CD14-positive monocyte (primary cell): Measurements from ENCODE around the gene COL5A2. TPM values are rescaled to one million over a fixed set of nuclear protein-coding genes. Genes with fewer than 3 reads are reported as not detected.

Experiments
- DNase-seq, 3 donors: peaks; one replicate each; pipeline ENCODE4 v3.0.0-alpha.2; 2011 to 2022
- H2AFZ ChIP-seq: 2 replicates; pipeline ENCODE4 v1.6.0; 2012; ENCODE audit warnings: mild to moderate bottlenecking, low read depth, low read length, inconsistent platforms; ENCODE audit not compliant: insufficient read depth, poor library complexity, severe bottlenecking
- H3K27ac ChIP-seq, 2 donors: 1 replicate in 1 of 2; 2 replicates in 1 of 2; pipeline ENCODE4 v1.5.1; 2012 to 2013; ENCODE audit warnings: low read length in 2 of 2, control low read depth in 1 of 2, inconsistent platforms in 1 of 2, low read depth in 1 of 2, mild to moderate bottlenecking in 1 of 2
- H3K27me3 ChIP-seq, 2 donors: one replicate each; pipeline versions ENCODE4 v1.6.0 to v1.6.1; 2011 to 2013; ENCODE audit warnings: low read length in 2 of 2; ENCODE audit not compliant: control insufficient read depth in 2 of 2, insufficient read depth in 2 of 2
- H3K36me3 ChIP-seq, 2 donors: replicated peaks in 1 of 2; 1 replicate in 1 of 2; 2 replicates in 1 of 2; pipeline versions ENCODE4 v1.5.1 to v1.6.1; 2012 to 2013; ENCODE audit warnings: low read length in 2 of 2, control low read depth in 1 of 2, inconsistent platforms in 1 of 2, mild to moderate bottlenecking in 1 of 2; ENCODE audit not compliant: insufficient read depth in 2 of 2, control insufficient read depth in 1 of 2
- H3K4me1 ChIP-seq, 2 donors: 1 replicate in 1 of 2; 2 replicates in 1 of 2; pipeline versions ENCODE4 v1.5.1 to v1.6.1; 2012 to 2013; ENCODE audit warnings: low read length in 2 of 2, control low read depth in 1 of 2, inconsistent platforms in 1 of 2, mild to moderate bottlenecking in 1 of 2, moderate library complexity in 1 of 2; ENCODE audit not compliant: insufficient read depth in 2 of 2, control insufficient read depth in 1 of 2
- H3K4me2 ChIP-seq: replicated peaks from 2 replicates; pipeline ENCODE3; 2012; ENCODE audit warnings: low read length, moderate library complexity, mild to moderate bottlenecking; ENCODE audit not compliant: poor library complexity, severe bottlenecking; ENCODE audit errors: extremely low read depth
- H3K4me3 ChIP-seq, 3 experiments: fragments of 200-600 bp in 1 of 3; sonication (generic) in 1 of 3; replicated peaks in 1 of 3; 1 replicate in 2 of 3; 2 replicates in 1 of 3; pipeline ENCODE4 v1.5.1; 2011 to 2013; ENCODE audit warnings: low read length in 3 of 3, mild to moderate bottlenecking in 3 of 3, control low read depth in 2 of 3, low read depth in 2 of 3, inconsistent platforms in 1 of 3, moderate library complexity in 1 of 3
- H3K79me2 ChIP-seq: 2 replicates; pipeline ENCODE4 v1.6.0; 2012; ENCODE audit warnings: mild to moderate bottlenecking, control low read depth, inconsistent platforms, low read length, moderate library complexity; ENCODE audit not compliant: insufficient read depth
- H3K9ac ChIP-seq: 2 replicates; pipeline ENCODE4 v1.6.0; 2017; ENCODE audit warnings: low read length, mild to moderate bottlenecking; ENCODE audit not compliant: insufficient read depth, poor library complexity, severe bottlenecking
- H3K9me3 ChIP-seq, 2 donors: replicated peaks in 1 of 2; 1 replicate in 1 of 2; 2 replicates in 1 of 2; pipeline versions ENCODE4 v1.5.1 to v1.6.1; 2012 to 2013; ENCODE audit warnings: low read length in 2 of 2, control low read depth in 1 of 2; ENCODE audit not compliant: control insufficient read depth in 1 of 2, insufficient read depth in 1 of 2
- H4K20me1 ChIP-seq: 2 replicates; pipeline ENCODE4 v1.6.0; 2012; ENCODE audit warnings: mild to moderate bottlenecking, low read length, control low read depth, moderate library complexity; ENCODE audit not compliant: insufficient read depth
- H3K27ac Mint-ChIP-seq, 7 donors: one replicate each; pipeline ENCODE4 v1.8.0; 2020; ENCODE audit warnings: mild to moderate bottlenecking in 7 of 7, mixed read lengths in 7 of 7, moderate library complexity in 6 of 7, inconsistent platforms in 2 of 7
- H3K27me3 Mint-ChIP-seq, 3 donors: one replicate each; pipeline ENCODE4 v1.8.0; 2021 to 2022; ENCODE audit warnings: low read depth in 3 of 3, mild to moderate bottlenecking in 3 of 3, mixed read lengths in 3 of 3, moderate library complexity in 3 of 3, inconsistent platforms in 1 of 3
- H3K36me3 Mint-ChIP-seq, 2 donors: one replicate each; pipeline ENCODE4 v1.8.0; 2020; ENCODE audit warnings: mixed read lengths in 2 of 2, inconsistent platforms in 1 of 2, mild to moderate bottlenecking in 1 of 2
- H3K4me1 Mint-ChIP-seq: one replicate; pipeline ENCODE4 v1.8.0; 2020; ENCODE audit warnings: mild to moderate bottlenecking, mixed read lengths
- H3K4me3 Mint-ChIP-seq, 2 donors: one replicate each; pipeline ENCODE4 v1.8.0; 2020; ENCODE audit warnings: mild to moderate bottlenecking in 2 of 2, mixed read lengths in 2 of 2, moderate library complexity in 1 of 2
- H3K9me3 Mint-ChIP-seq, 7 donors: one replicate each; pipeline ENCODE4 v1.8.0; 2020 to 2022; ENCODE audit warnings: mixed read lengths in 7 of 7, mild to moderate bottlenecking in 6 of 7, moderate library complexity in 6 of 7, inconsistent platforms in 2 of 7
- WGBS: methylation state at CpG from one replicate; pipeline ENCODE4 v1.1.5; 2013; ENCODE audit warnings: missing lambda C conversion rate; ENCODE audit not compliant: insufficient coverage; 5-methylcytosine and 5-hydroxymethylcytosine counted together
- intact Hi-C, 2 donors: fragments of 100-400 bp; cut with micrococcal nuclease; formaldehyde crosslinking; loops; one replicate each; pipeline versions ENCODE4 v1.15.0 to v1.15.1; 2023
- polyA plus RNA-seq, 3 donors: library from polyadenylated mRNA; depleted of rRNA in 1 of 3; unstranded in 2 of 3; stranded (reverse) in 1 of 3; fragments of 300-500 nt in 2 of 3; fragments of >200 nt in 1 of 3; fragmentation: Illumina TruSeq in 2 of 3; gene quantifications; 1 replicate in 2 of 3; 2 replicates in 1 of 3; pipeline ENCODE4 v1.2.3, GENCODE V29; 2012 to 2021
- TF ChIP-seq, protein P1 (sequence below): fragments of 200-600 bp; IDR thresholded peaks from one replicate; pipeline ENCODE4 v1.8.0; 2022; ENCODE audit warnings: antibody characterized with exemption, mild to moderate bottlenecking

COL5A2 gene
- polyA plus RNA-seq, 3 donors = 0.13 TPM; not detected in 2

DNA sequence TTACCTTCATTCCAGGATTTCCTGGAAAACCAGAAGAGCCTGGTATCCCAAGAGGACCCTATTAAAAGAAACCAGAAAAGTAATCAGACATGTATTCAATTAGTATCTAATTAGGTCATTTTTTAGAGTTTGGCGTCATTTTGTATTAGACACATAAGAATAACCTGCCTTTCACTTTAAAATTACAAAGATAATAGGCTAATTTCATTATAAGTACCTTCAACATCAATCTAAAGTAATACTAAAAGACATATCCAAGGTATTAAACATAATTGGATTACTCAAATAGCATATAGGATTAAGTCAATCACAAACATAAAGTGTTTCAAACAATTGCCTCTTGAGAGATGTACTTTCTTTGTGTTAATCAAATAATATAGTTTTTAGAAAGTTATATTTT lies 107.5 kb downstream of the COL5A2 start:
- Mint-ChIP-seq H3K36me3 (no peaks in the 10 kb centered on the region), H3K4me1 (no peaks in the 10 kb centered on the region), H3K9me3 (peaks cover 0 to 1% (median 0%) of the 10 kb centered on the region in 7 donors), H3K4me3 (no peak overlapping the region), H3K27ac (no peak overlapping the region), H3K27me3 (no peaks in the 10 kb centered on the region)
- H3K36me3 ChIP-seq = no peaks in the 10 kb centered on the region
- H2AFZ ChIP-seq = no peak overlapping the region
- H3K4me3 ChIP-seq = no peak overlapping the region
- H3K9ac ChIP-seq = no peak overlapping the region
- H3K27ac ChIP-seq = no peak overlapping the region
- no peaks in the 10 kb centered on the region for H3K79me2 ChIP-seq
- H3K4me2 ChIP-seq = no peak overlapping the region
- WGBS = no CpG with 5 or more reads among the region's 1 CpG
- H3K9me3 ChIP-seq = no peaks in the 10 kb centered on the region
- no peaks in the 10 kb centered on the region for H3K27me3 ChIP-seq
- TF ChIP-seq, protein P1, sequence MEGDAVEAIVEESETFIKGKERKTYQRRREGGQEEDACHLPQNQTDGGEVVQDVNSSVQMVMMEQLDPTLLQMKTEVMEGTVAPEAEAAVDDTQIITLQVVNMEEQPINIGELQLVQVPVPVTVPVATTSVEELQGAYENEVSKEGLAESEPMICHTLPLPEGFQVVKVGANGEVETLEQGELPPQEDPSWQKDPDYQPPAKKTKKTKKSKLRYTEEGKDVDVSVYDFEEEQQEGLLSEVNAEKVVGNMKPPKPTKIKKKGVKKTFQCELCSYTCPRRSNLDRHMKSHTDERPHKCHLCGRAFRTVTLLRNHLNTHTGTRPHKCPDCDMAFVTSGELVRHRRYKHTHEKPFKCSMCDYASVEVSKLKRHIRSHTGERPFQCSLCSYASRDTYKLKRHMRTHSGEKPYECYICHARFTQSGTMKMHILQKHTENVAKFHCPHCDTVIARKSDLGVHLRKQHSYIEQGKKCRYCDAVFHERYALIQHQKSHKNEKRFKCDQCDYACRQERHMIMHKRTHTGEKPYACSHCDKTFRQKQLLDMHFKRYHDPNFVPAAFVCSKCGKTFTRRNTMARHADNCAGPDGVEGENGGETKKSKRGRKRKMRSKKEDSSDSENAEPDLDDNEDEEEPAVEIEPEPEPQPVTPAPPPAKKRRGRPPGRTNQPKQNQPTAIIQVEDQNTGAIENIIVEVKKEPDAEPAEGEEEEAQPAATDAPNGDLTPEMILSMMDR = no peak
- intact Hi-C loops = no loop called here
- no peaks in the 10 kb centered on the region for H4K20me1 ChIP-seq
- no peak for DNase-seq
- H3K4me1 ChIP-seq = no peaks in the 10 kb centered on the region

DNA sequence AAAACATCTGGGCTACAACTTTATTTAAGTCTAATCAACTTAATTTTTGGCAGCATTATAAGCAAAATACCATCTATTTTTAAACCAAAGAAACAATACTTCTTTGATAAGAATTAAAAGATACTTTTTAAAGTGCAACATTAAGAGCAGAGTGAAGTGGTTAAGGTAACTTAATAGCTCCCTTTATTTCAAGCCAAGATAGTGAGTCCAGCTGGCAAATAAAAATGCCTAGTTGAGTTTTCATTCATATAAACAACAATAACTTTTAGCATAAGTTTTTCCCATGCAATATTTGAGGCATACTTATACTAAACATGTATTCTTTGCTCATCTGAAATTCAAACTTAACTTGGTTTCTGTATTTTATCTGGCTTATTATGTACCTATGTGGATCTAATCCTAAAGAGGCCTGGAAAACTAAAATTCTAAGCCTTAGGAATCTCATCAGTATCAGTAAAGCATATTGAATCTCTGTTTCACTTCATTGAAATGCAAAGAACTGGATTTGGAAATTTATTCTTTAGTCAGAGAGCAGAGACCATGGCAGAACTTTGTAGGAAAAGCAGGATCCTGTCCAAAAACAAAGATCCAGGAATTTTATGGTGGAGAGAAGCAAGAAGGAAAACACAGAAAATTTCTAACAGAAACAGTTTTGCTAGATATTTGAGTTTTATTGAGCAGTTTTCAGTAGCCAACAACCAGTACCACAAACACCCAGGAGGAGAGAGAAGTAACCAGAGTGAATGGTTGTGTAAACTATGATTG lies 109.5 kb downstream of the COL5A2 start:
- H3K9me3 Mint-ChIP-seq = peaks cover 0 to 2% (median 0%) of the 10 kb centered on the region in 7 donors
- no peak overlapping the region for H3K4me3 Mint-ChIP-seq
- H3K27me3 ChIP-seq = no peaks in the 10 kb centered on the region
- no peaks in the 10 kb centered on the region for H3K4me1 ChIP-seq
- no peak for DNase-seq
- no peaks in the 10 kb centered on the region for H3K36me3 Mint-ChIP-seq
- H3K27ac Mint-ChIP-seq = no peak overlapping the region
- H3K9me3 ChIP-seq = no peaks in the 10 kb centered on the region
- H2AFZ ChIP-seq = no peak overlapping the region
- peaks cover 0 to 1% (median 0%) of the 10 kb centered on the region in 3 donors for H3K27me3 Mint-ChIP-seq
- H3K4me2 ChIP-seq = no peak overlapping the region
- H3K27ac ChIP-seq = no peak overlapping the region
- intact Hi-C loops = no loop called here
- no peaks in the 10 kb centered on the region for H4K20me1 ChIP-seq
- no peaks in the 10 kb centered on the region for H3K36me3 ChIP-seq
- H3K79me2 ChIP-seq = no peaks in the 10 kb centered on the region
- H3K4me1 Mint-ChIP-seq = no peaks in the 10 kb centered on the region
- TF ChIP-seq, protein P1 = no peak
- H3K4me3 ChIP-seq = no peak overlapping the region
- no peak overlapping the region for H3K9ac ChIP-seq
